NCI-H2196 treated with DMSO at 0.1 percent for 48 hours (cell line): ENCODE measurements around the gene DPYSL3.

Experiments
- DNase-seq: peaks from one replicate; lab custom pipeline; 2025; ENCODE audit not compliant: unreplicated experiment; lab: John Stamatoyannopoulos, UW

Gene DPYSL3

DNA sequence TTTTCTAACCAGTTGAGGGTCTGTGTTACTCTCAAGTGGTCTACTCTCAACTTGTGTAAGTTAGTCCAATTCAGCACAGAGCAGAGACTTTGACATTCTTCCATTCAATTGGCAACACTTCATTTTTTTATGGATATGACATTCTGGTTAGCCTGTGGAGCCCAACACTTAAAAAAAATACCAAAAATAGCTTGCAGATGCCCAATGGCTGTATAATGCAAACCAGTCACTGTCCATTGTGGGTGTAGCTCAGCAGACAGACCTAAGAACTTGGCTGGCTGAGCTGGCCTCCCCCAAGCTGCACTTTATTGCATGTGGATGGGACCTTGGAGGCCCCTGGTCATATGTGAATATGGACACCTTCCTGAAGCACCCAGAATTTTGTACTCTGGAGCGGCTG, 103.2 kb downstream of the DPYSL3 start:
- DNase-seq = no peak

DNA sequence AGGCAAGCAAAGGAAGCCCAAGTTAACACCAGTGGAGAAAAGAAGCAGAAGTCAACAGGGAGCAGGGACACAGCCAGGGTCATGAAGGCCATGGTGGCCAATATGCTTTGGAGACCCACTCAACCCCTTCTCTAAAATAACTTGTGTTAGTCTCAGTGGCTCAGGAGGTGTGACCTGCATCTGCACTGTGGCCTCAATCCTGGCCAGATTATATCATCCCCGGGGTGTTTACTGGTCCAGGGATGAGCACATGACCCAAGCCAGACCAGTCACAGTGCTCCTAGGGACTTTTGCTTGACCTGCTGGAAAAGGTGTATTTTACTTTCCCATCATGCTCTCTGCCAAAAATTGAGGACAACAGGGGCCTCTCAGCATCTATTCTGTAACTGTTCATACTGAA, 105.2 kb downstream of the DPYSL3 start:
- no peak for DNase-seq

DNA sequence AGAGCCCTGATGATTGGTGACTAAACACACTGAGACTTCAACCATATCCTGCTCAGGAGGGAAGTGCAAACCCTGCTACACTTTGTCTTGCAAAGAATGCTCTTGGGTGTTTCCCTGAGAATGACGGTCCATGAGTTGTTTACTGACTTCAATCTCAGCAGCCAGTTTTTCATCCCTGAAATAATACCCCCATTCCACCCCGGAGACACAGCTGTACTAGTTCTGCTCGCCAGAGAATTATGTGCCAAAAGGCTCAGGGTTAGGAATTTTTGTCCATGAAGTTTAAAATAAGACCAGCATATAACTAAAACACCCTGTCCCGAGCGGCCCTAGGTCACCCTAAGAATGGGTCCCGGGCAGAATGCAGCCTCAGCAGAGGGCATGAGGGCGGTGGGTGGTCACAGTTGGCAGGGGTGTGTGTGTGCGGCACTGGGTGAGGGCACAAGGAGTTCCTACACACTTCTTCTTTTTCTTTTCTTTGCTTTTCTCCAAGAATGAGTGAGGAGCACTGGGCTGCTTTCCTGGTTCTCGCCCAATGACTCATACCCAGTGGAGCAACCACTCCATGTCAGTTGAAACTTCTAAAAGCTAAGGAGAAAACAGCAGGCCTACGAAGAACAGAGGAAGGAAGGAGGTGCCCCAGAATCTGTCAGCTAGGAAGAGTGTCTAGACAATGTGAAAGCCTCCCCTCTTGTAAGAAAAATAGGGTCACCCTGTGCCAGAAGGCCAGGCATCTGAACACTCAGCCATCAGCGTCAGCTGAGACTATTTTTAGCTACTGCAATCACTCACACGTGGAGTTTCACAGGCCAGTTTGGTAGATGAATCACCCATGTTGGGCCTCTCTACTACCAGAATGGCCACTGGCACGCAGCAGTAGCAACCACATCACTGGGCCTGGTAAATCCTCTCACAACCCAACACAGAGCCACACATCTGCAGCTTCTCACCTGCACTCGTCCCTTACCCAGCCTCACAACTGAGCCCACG, 105.9 kb downstream of the DPYSL3 start:
- no peak for DNase-seq

DNA sequence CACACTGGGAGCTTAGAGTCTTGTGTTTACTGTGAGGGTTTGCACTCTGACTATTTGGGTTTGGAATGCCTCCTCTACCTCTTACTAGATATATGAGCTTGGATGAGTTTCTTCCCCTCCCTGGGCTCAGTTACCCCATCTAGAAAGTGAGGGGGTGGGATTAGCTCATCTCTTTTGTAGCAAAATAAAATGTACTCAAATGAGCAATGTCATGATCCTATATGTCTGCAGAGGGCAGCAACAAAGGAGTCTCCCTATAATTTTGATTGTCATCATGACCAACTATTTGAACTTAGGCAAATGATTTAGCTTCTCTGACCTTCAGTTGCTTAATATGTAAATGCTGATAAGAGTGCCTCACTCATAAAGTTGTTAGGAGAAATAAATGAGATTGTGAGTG, 109.0 kb downstream of the DPYSL3 start:
- DNase-seq = no peak

DNA sequence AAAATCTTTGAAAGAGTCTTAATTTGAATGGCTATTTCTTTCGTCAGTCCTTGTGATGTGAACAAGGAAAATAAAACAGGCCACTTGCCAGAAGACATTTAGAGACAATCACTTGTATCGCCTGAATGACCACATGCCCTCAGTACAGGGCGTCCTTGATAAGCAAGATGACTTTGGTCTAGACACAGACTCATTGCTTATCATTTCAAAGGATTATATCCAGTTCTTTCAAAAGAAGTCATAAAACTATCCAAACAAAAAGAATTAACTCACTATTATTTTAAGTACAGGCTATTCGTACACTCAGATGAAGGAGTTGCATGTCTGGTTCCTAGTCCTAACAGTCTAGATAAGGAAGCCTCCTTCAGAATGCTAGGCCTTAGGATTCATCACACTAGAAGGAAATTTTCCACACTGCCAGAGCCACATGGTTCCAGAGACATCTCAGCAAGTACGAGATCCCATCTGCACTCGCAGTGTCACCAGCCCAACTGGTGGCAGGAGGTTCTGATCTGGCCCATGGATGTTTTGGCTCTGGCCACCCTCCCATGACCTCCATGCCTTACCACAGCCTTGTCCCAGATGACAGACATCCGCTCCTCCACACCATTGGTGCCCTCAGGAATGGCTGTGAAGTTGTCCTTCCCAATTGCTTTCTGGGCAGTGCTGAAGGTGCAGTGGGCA, 109.6 kb downstream of the DPYSL3 start:
- DNase-seq = no peak

DNA sequence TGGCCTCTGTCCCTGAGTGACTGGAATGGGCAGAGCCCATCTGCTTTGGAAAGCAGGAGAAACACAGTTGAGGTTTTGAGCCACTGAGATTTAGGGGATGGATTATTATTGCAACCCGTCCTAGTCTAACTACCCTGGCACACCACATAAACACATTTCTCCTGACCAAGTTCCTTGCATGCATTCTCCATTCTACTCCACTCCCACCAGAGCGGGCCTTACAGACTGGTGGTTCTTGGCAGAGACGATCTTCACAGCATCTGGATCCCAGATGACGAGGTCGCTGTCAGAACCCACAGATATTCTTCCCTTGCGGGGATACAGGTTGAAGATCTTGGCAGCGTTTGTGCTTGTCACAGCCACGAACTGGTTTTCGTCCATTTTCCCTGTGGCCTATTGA, 111.0 kb downstream of the DPYSL3 start:
- no peak for DNase-seq

DNA sequence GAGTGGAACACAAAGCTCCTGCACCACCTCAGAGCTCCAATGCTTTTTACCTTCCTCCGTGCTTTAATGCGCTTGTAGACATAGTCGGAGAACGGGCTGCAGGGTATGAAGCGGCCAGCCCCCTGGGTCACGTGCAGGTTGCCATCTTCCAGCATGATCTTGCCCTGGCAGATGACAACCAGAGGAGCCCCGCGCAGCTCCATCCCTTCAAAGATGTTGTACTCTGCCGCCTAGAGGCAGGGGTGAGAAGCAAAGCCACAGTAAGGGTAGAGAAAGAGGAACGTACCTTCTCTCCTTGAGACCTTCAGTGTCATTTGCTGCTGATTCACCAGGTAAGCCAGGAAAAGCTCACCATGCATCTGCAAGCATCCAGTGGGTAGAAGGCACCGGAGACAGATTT, 112.3 kb downstream of the DPYSL3 start:
- no peak for DNase-seq

DNA sequence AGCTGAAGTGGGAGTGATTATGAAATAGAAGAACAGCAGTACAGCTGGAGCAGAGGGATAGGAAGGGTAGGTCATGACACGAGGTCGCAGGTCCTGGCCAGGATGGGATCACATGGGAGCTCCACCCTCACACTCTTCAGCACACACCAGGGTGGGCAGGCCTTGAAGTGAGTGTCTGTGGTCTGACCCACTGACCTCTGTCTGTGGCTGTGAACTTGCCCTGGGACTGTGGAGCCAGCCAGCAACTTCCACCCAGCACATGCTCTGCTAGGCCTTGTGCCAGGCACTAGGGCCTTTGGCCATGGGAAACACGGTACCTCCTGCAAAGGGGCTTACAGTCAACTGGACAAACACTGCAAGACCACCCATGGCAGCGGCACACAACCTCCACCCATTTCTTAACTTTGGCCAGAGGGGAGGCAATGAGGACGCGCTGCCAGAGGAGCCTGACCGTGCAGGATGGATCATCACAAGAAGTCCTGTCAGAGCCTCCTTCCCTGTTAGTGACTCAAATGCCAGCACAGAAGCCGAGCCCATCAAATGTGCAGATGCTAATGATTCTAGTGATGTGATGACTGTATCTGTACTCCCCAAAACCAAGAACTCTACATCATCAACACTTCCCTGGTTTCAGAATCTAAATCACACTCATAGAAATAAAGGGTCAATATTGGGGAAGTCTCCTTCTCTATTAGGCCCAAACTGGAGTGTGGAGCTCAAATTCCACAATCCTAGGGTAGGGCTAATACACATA, 113.6 kb downstream of the DPYSL3 start:
- DNase-seq = no peak

DNA sequence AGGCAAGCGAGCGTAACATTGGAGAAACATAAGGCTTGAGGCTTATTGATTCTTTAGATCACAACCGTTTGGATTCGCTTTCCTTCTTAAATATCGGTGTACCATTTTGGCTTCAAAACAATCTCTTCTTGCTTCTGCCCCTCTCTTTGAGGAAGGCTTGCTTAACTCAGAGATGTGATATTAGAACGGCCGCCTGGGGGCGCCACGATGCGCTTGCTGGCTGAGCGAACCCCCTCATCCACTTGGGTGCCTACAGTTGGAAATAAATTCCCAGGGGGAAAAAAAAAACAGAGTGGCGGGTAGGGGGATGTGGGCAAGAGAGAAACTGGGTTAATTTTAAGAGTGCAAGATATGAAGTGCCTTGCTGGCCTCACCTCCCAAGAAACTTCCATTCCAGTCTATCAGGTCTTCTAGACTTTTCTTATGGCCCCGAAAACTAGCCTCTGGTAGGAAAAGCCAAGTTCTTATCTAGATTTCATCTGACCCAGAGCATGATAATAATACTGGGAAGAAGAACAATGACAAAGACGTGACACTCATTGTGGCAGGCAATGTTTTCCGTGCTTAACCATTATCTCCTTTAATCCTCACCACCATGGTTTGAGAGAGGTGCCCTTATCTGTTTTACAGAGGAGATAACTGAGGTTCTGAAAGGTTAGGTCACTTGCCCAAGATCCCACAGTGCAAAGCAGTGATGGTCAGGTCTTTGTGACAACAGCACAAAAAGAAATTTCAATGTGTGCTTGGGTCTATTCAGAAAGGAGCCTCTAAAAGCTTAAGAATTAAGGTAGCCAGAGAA, 115.8 kb downstream of the DPYSL3 start:
- no peak for DNase-seq

DNA sequence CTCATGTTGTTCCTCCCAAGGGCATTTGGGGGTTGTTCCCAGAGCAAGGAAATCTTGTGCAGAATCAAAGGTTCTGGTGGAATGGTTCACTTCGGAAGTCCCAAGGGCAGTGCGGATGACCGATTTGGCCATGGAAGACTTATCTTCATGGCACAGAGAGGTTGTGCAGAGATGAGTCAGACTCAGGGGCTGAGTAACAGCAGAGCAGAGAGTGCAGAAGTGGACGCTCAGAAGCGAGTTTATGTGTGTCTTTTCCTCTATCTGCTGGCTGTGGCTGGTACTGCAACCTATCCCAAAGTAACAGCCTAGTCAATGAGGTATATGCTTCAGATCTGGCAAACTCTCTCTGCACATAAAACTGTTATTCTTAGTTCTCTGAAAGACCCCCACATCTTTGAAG, 118.1 kb downstream of the DPYSL3 start:
- no peak for DNase-seq

DNA sequence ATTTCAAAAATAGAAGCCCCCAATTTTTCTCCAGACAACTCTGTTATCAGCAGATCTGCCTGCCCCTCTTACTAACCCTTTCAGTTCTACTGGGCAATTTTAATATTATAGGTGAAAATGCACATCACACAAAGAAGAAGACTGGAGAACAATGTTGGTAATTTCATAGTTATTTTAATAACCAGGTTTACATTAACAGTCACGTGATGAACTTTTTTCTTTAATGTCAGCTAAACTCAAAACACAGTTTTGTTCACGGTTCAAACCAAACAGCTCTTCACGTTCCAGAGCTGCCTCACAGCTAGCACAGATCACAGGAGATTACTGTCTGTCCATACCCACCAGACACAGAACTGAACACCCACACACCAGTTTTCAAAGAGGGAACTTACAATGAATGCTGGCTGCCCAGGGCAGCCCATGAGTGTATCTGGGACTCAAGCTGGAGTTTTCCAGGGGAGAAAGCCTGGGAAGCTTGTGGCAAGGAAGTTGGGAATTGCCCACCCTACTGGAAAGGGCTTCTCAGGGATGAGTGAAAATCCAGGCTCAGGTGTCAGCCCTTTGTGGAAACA, 119.1 kb downstream of the DPYSL3 start:
- no peak for DNase-seq

DNA sequence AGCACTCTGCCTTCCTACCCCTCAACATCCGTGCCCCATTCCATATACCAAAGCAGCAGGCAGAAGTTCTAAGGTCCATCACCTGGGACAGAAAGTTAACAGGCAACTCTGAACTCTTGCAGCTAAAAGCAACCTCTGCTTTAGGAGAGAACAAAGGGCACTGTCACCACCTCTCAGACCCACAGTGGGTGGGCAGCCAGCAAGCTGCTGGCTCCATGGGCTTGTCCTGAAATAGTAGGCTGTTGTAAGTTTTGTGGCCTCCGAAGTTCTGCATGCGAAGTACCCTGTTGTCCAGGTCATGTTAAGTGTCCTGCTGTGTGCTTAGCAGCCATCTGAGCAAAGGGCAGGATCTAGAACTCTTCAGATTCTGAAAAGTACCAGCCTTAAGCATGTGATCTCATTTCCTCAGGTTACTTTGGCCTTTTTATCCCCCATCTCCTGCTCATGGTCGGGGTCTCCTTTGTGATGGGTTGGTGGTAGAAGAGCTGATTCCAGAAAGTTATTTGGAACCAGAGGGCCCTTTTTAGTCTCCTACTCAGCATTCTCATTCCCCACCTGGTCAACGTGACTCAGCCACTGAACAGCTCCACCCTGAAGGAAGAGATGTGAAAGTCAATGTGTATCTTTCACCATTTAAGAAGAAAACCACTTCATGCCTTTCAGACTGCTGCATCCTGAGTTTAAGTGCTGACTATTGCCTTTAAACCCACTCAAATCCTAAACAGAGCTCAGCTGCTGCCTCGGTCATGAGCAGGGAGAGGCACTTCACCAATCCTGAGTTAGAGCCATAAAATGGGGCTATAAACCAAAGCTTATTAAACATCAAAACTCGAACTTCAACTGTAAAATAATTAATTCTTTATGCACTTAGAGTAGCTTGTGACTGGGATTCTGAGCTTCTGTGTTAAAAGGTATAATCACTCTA, 121.4 kb downstream of the DPYSL3 start:
- no peak for DNase-seq

DNA sequence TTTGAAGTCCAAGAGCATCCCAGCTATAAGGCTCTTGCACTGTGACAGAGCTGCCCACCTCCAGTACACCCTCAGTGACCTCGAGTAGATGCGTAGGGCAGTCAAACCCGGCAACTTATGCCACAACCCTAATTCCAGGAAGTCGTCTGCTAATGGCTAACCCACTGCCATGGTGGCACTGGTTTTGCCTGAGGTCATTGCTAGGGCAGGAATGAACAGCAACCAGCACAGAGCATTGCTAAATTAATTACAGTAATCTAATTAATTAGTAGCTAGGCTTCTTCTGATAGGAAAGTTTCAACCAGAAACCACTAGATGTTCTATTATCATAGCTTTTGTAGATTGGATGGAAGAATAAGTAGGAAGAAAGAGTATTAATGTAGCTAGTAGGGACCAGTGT, 122.8 kb downstream of the DPYSL3 start:
- DNase-seq = no peak

DNA sequence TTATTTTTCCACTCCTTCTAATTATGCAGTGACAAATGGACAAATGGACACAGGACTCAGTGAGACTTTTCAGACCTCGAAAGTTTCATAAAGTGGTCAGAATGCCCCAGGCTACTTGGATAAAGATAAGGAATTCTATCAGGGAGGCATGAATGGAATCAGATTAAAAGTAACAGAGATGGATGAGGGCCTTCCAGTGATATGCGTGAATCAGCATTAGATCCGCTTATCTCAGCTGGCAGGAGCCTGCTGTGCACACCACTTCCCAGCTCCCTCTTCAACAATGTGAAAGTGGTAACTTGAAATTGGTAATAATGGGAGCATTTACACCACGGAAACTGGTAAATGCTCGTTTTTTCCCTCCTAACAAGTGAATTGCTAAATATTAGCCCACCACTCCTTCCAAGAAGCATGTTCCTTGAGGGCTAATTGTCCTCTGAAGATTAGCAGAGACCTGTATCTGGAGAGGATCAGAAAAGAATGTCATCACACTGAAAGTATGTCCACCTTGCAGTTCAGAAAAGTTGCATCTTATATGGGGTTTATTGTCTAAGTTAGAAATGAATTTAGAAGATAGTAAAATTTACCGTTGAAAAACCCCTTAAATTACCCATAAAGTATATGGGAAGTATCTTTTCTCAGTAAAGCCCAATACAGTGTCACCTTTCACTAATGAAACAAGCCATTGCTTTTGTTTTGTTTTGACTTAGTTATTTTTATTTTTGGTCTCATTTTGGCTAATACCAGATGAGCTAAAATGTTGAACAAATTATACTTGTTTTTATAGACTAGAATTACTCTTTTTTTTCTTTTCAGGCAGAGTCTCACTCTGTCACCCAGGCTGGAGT, 125.3 kb downstream of the DPYSL3 start:
- DNase-seq = no peak

DNA sequence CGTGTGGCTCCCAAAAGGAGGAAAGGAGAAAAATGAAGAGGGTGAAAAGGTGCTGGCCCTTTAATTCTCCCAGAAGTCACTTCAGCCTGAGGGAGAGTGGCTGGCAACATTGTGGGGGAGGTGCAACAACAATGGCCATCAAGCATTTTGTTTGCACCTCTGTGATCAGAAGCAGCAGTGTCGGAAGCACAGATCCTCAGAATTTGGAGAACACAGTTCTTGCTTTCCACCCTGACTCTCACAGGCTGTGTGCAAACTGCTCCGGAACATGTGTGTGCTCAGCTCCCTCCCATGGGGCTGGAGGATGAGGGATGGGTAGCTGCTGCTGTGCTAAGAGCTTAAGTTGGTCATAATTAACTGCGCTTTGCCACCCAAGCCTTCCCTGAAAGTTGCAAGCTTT, 127.1 kb downstream of the DPYSL3 start:
- DNase-seq = no peak

DNA sequence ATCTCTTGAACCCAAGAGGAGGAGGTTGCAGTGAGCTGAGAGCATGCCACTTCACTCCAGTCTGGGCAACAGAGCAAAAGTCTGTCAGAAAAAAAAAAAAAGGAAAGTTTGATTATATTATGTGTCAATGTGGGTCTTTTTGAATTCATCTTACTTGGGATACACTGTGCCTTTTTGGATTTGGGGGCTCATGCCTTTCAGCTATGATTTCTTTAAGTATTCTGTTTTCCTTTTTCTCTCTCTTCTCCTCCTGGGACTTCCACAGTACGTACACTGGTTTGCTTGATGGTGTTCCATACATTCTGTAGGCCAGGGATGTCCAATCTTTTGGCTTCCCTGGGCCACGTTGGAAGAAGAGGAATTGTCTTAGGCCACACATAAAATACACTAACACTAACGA, 128.3 kb downstream of the DPYSL3 start:
- no peak for DNase-seq

DNA sequence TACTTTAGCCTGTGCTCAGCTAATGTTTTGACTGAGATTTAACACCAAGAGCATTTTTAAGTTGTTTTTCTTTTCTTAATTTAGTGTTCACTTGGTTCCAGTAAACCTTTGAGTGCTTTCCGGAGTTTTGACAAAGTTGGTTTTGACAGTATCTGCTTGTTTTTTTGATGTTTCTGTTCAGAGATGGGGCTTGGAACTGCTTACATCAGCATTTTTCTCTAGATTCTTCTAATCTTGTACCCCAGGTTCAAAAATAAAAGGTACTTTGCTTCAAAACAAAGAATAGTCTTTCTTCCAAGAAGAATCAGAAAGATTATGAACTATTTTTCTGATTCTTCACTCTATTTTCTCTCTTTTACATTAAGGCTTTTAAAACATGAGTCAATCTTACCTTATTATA, 132.2 kb downstream of the DPYSL3 start:
- DNase-seq = no peak

DNA sequence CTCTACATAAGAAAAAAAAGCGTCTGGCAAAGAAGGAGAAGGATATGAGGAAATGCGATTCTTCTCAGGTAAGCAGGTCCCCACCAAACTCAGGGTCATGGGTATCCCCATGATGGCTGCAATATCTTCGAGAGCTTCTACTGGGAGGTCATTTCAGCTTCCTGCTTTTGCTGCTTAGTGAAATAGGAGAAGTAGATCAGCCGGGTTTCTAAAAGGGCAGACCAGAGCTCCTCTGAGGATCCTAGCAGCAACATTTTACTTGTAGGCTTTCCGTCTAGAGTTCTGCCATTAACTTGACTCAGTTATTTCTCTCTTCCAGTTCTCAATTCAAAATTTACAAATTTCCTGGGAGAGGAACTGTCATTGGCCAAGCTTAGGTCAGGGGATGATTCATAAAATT, 134.7 kb downstream of the DPYSL3 start:
- DNase-seq = no peak

DNA sequence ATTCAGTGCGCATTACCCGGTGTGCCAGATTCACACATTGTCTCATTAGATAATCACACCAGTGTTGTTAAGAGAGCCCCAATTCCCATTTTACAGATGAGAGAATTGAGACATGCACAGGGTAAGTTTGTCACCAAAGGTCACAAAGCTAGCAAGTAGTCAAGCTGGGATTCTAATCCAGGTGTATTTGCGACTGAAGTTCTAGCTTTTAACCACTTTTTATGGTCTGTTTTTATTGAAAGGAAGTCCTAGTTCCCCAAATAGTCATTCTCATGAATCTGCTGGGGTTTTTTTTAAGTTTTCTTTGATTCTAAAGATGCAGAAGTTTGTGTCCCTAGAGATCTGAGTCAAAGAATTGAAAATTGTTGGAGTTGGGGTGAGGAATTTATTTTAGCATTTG, 136.5 kb downstream of the DPYSL3 start:
- DNase-seq = no peak
